ENCODE data around the gene TMUB1. TPM values are rescaled to one million over a fixed set of nuclear protein-coding genes. Genes with fewer than 3 reads are reported as not detected.
A peak's percentile ranks its signal among the peaks of the same experiment; 100 is the strongest.

TMUB1 gene
- total RNA-seq, 1 donor from 2014 or later, result 36.3 TPM

- Histone ChIP-seq H3K27me3 (no peaks in the 10 kb centered on the region), H3K9me3 (no peaks in the 10 kb centered on the region), H3K4me1 (peaks cover 17% of the 10 kb centered on the region), H3K4me3 (peak overlapping the region; percentile 42), H3K27ac (peak overlapping the region; percentile 65), H3K36me3 (peaks cover 35% of the 10 kb centered on the region)
- peak; percentile 88 for ATAC-seq
- DNase-seq, result peak; percentile 94
- intact Hi-C loops (cut with DNase I), result loop anchor here (10.0 kb wide), 1 partner anchor 81 kb away; no protein-coding TSS in a partner anchor
- TF ChIP-seq CTCF (IDR thresholded peaks at IDR 0.05), result no peak
Observed at GRCh38 chr7:151115836-151116418, 32.6 kb upstream of the TMUB1 start.

GRCh38 chr7:151115121-151115835 lies 32.0 kb upstream of the TMUB1 start:
- Histone ChIP-seq H3K4me3 (peak overlapping the region; percentile 42), H3K4me1 (peaks cover 22% of the 10 kb centered on the region), H3K27me3 (no peaks in the 10 kb centered on the region), H3K36me3 (peaks cover 28% of the 10 kb centered on the region), H3K9me3 (no peaks in the 10 kb centered on the region), H3K27ac (peak overlapping the region; percentile 51)
- DNase-seq, result no peak
- no peak for TF ChIP-seq CTCF (IDR thresholded peaks at IDR 0.05)
- ATAC-seq, result no peak
- intact Hi-C loops (cut with DNase I), result loop anchor here (10.0 kb wide), 1 partner anchor 80 kb away; no protein-coding TSS in a partner anchor

- TF ChIP-seq CTCF (IDR thresholded peaks at IDR 0.05), result no peak
- peaks cover 22% of the 10 kb centered on the region for H3K4me1 ChIP-seq
- peak overlapping the region; percentile 28 for H3K4me3 ChIP-seq
- intact Hi-C loops (cut with DNase I), result loop anchor here (10.0 kb wide), 1 partner anchor 80 kb away; no protein-coding TSS in a partner anchor
- peak; percentile 46 for ATAC-seq
- peaks cover 20% of the 10 kb centered on the region for H3K36me3 ChIP-seq
- H3K27me3 ChIP-seq, result no peaks in the 10 kb centered on the region
- H3K27ac ChIP-seq, result peak overlapping the region; percentile 70
- no peaks in the 10 kb centered on the region for H3K9me3 ChIP-seq
- peak; percentile 88 for DNase-seq
Observed at GRCh38 chr7:151114151-151115090, 31.1 kb upstream of the TMUB1 start.

- intact Hi-C loops (cut with DNase I), result loop anchor here (10.0 kb wide), 1 partner anchor 79 kb away; no protein-coding TSS in a partner anchor
- no peak for TF ChIP-seq CTCF (IDR thresholded peaks at IDR 0.05)
Observed at GRCh38 chr7:151113344-151114150, 30.3 kb upstream of the TMUB1 start.

More at GRCh38 chr7:151113344-151114150, 30.3 kb upstream of the TMUB1 start:
- ATAC-seq (peak; percentile 51), DNase-seq (no peak)
- no peaks in the 10 kb centered on the region for H3K9me3 ChIP-seq
- H3K36me3 ChIP-seq, result peaks cover 11% of the 10 kb centered on the region
- H3K27me3 ChIP-seq, result no peaks in the 10 kb centered on the region
- H3K4me1 ChIP-seq, result peaks cover 22% of the 10 kb centered on the region
- H3K4me3 ChIP-seq, result peak overlapping the region; percentile 28
- H3K27ac ChIP-seq, result peak overlapping the region; percentile 70
